Non-pigmented ciliary epithelial cell (primary cell): ENCODE data around the gene RTN3.

Source experiments
- DNase-seq: peaks from one replicate; pipeline ENCODE4 v3.0.0-alpha.2; 2010; ENCODE audit warnings: low read depth

The RTN3 gene

GRCh38 chr11:63745304-63746170 is 64.2 kb downstream of the RTN3 start:
- DNase-seq, result no peak

GRCh38 chr11:63747011-63747410 is 65.7 kb downstream of the RTN3 start:
- DNase-seq, result no peak

- no peak for DNase-seq
These were observed 68.3 kb downstream of the RTN3 start for GRCh38 chr11:63749624-63750023.

GRCh38 chr11:63756919-63757761 is 75.8 kb downstream of the RTN3 start:
- DNase-seq, result no peak

GRCh38 chr11:63760487-63761079 is 79.3 kb downstream of the RTN3 start:
- no peak for DNase-seq

GRCh38 chr11:63761188-63761587 is 79.9 kb downstream of the RTN3 start:
- DNase-seq, result no peak

GRCh38 chr11:63761931-63762653 is 80.8 kb downstream of the RTN3 start:
- DNase-seq, result no peak

- DNase-seq, result no peak
These were observed 81.6 kb downstream of the RTN3 start for GRCh38 chr11:63762654-63763495.

- DNase-seq, result no peak
These were observed 82.4 kb downstream of the RTN3 start for GRCh38 chr11:63763496-63764339.

- no peak for DNase-seq
These were observed 83.0 kb downstream of the RTN3 start for GRCh38 chr11:63764340-63764678.

GRCh38 chr11:63764679-63765647 is 83.7 kb downstream of the RTN3 start:
- DNase-seq, result no peak

GRCh38 chr11:63765688-63766241 is 84.5 kb downstream of the RTN3 start:
- no peak for DNase-seq

- DNase-seq, result no peak
These were observed 85.4 kb downstream of the RTN3 start for GRCh38 chr11:63766531-63767235.

- DNase-seq, result no peak
These were observed 85.9 kb downstream of the RTN3 start for GRCh38 chr11:63767267-63767564.

- DNase-seq, result no peak
These were observed 86.4 kb downstream of the RTN3 start for GRCh38 chr11:63767565-63768236.

GRCh38 chr11:63768237-63769041 is 87.1 kb downstream of the RTN3 start, which contains the start of gene ZFTA:
ZFTA (minus strand) TSS chr11:63768775; CDS start chr11:63768622, 153 bp downstream.
- no peak for DNase-seq
